HG02938 (cell line): ENCODE results near the gene EPS8L2.
"Not testable (repeated sequence)": the region's sequence is repeated elsewhere in the genome, so short reads cannot be mapped to it uniquely, and the experiment has no call there.

ENCODE experiments used
- ATAC-seq: cut with Tn5 transposase; IDR thresholded peaks from one replicate; pipeline ENCODE4 v1.9.1; 2021; ENCODE audit warnings: mild to moderate bottlenecking, moderate library complexity; ENCODE audit not compliant: unreplicated experiment

The EPS8L2 gene

GRCh38 chr11:689625-690024 is 16.4 kb upstream of the EPS8L2 start:
- no peak for ATAC-seq

DNA sequence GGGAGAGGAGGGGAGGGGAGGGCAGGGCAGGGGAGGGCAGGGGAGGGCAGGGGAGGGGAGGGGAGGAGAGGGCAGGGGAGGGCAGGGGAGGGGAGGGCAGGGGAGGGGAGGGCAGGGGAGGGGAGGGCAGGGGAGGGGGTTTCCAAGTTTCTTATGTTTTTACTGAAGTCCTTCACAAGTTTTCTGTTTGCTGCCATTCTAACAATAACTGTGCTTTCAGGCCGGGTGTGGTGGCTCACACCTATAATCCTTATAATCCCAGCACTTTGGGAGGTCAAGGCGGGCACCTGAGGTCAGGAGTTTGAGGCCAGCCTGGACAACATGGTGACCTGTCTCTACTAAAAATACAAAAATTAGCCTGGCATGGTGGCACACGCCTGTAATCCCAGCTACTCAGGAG is 15.8 kb upstream of the EPS8L2 start:
- not testable (repeated sequence) for ATAC-seq

- no peak for ATAC-seq
Measured at GRCh38 chr11:690738-691633, 15.0 kb upstream of the EPS8L2 start.

DNA sequence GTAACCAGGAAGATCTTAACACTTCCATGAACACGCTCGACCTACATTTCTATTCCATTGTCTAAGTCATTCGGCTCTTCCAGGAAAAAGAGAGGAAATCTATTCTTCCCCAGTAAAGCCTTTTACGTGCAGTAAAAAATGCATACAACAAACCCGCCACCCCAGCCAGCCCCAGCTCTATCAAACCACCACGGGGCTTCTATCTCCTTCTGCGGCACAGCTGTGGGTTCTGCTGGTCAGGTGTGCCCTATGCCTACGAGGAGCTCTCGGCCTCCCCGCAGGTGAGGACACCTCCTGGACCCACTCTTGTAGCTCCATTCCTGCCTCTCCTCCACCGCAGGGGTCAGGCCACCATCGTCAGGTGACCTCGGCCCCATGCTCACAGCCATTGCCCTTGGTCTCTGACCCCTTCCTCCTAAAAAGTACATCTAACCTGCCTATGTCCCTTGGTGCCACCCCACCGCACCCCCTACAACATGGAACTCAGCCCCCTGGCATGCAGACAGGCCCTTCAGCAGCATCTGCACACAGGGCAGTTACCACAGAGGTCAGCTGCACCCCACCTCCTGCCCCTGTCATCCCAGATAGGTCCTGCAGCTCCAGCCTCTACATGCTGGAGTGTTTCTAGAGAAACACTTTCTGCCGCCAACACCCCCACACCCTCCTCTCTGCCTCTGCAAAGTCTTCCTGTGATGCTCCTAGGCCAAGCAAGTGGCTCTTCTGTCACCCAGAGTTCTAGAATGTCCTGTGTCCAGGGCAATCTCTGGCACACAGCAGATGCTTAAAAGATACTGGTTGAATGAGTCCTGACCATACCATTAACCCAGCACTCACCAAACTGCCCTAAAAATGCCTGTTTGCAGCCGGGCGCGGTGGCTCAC is 14.1 kb upstream of the EPS8L2 start:
- no peak for ATAC-seq

DNA sequence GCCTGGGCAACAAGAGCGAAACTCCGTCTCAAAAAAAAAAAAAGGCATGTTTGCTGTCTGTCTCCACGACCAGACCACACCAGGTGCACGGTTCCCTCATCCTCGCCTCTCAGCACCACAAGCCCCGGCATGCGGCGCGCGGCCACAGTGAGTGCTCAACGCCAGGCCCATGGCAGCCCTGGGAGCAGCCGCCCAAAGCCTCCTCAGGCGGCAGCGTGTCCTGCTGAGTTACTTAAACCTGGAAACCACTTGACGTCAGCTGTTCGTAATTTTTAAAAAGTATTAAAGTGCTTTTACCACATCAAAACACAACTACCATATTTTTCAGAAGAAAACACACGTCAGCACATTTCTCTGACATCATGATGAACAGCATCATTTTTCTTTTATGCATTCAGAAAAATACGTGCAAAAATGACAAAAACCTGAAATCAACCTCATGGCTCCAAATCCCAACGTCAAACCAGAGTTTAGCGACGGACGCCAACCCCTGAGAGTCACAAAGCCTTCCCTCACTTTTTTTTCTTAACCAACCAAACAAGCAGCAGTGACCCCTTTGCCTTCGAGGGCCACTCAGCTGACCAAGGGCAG is 13.1 kb upstream of the EPS8L2 start:
- ATAC-seq, result no peak

DNA sequence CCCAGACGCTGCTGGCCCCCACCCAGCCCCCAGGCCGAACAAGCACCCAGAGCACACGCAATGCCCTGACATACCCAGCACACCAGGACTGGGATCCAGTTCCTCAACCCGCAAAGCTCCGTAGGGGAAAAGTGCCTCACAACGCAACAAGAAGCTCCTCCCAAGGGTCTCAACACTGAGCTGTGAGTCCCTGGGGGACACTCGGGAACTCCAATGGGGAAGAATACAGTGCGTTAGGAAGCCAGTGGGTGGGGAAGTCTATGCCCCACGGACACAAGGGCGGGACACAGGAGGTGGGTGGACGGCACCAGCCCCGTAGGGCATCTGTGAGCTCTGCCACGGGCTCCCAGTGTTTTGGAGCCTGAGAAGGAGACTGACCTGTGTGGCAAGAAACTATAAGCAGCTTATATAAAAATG is 12.6 kb upstream of the EPS8L2 start:
- no peak for ATAC-seq

DNA sequence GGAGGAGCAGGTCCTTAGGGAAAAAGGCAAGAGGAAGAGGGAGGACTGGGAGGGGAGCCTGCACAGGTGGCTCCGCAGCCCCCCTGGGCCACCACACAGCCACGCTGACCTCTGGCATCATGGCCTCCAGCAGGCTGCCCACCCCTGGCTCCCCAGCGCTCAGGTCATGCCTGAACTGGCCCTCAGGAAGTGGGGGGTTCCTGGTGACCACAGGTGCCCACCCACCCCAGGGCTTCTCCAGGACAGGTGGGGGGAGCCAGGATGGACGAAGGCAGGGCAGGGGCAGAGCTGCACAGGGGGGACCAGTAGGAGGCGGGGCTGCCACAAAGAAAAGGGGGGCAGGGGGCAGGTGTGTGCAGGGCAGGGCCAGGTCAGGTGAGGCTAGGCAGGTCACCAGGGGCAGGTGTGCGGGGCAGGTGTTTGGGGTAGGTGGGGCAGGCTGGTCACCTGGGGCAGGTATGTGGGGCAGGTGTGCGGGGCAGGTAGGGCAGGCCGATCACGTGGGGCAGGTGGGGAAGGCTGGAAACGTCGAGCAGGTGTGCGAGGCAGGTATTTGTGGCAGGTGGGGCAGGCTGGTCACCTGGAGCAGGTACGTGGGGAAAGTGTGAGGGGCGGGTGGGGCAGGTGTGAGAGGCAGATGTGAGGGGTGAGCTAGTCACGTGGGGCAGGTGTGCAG is 12.0 kb upstream of the EPS8L2 start:
- ATAC-seq, result no peak

DNA sequence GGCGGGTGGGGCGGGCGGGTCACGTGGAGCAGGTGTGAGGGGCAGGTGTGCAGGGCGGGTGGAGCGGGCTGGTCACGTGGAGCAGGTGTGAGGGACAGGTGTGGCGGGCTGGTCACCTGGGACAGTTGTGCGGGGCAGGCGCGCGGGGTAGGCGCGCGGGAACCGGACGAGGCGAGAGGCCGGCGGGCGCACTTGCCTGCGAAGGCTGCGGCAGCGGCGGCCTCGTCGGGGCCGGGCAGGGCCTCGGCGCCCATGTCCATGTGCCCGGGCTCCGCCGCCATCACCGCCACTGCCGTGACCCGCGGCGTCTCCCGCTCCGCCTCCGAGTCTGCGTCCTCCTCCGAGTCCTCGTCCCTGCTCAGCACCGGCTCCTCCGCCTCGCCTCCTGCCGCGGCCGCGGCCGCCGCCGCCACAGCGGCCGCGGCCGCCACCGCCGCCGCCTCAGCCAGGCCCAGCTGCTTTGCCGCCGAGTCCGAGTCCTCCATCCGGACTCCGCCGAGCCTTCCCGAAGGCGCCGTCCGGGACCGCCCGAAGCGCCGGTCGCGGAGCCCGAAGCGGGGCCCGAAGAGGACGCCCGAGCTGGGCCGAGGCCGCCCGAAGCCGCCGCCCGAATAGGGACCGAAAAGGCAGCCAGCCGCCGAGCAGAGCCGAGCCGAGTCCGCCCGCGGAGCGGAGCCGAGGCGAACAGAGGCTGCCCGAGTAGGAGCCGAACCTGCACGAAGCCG is 11.3 kb upstream of the EPS8L2 start, which contains the start of gene DEAF1:
Gene DEAF1, minus strand, starts transcription at position 660 of the 725 bp plus-strand sequence. Its CDS starts 175 bp downstream, at position 485.
- no peak for ATAC-seq

DNA sequence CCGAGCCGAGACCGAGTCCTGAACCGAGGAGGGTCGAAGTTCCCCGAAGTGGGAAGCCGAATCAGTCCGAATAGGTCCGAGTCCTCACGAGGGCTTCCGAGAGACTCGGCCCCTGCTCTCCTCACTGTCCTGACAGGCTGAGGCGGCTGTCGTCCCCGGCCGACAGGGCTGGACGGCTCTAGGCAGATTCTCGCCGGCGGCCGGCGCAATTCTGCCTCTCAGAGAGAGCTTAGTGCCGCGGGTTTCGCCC is 10.8 kb upstream of the EPS8L2 start:
- peak; percentile 78 for ATAC-seq

DNA sequence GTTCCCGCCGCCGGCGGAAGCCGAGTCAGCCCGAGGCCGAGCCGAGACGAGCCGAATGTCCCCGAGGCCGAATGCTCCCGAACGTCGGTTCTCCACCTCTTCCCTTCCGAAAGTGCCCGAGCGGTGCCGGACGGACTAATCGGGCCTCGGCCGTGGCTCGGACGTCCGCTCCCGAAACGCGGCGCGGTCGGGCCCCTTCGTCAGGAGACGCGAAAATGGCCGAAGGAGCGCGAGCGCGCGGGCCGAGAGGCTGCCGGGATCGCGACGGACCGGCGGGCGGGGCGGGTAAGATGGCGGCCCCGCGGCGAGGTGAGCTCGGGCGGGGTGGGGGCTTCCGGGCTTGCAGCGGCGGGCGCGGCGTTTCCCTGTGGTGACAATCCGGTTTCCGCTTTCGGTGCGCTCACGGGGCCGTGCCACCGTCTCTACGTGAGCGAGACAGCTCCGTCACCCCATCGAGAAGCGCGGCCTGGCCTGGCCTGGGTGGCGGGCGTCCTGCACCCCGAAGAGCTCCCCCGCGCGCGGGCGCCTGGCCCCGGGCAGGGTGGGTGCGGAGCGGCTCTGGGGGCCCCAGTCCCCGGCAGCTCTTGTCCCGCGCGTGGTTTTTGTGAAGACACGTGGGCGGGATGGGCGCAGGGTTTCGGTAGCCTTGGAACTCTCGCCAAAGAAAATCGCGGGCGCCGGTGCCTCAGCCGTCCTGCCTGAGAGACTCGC is 10.3 kb upstream of the EPS8L2 start, which contains the start of gene TMEM80:
Gene TMEM80, plus strand, starts transcription at position 279 of the 711 bp plus-strand sequence. Its CDS starts 12 bp downstream, at position 291.
- ATAC-seq, result peak; percentile 74

DNA sequence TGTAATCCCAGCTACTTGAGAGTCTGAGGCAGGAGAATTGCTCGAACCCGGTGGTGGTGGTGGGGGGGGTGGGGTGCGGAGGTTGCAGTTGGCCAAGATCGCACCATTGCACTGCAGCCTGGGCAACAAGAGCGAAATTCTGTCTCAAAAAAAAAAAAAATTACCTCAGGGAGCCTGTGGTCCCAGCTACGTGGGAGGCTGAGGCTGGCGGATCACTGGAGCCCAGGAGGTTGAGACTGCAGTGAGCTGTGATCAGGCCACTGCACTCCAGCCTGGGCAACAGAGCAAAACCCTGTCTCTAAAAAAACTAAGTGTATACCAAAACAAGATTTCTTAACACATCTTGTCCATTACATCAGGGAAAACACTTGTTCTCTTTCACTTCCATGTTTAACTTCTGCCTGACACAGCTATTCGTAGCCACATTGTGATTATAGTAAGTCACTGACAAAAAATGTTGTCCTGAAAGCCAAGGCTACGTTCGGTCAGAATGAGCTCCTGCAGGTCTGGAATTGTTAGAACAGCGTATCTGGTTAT is 9.0 kb upstream of the EPS8L2 start:
- no peak for ATAC-seq

- ATAC-seq, result no peak
Measured at GRCh38 chr11:697811-698311, 8.2 kb upstream of the EPS8L2 start.

DNA sequence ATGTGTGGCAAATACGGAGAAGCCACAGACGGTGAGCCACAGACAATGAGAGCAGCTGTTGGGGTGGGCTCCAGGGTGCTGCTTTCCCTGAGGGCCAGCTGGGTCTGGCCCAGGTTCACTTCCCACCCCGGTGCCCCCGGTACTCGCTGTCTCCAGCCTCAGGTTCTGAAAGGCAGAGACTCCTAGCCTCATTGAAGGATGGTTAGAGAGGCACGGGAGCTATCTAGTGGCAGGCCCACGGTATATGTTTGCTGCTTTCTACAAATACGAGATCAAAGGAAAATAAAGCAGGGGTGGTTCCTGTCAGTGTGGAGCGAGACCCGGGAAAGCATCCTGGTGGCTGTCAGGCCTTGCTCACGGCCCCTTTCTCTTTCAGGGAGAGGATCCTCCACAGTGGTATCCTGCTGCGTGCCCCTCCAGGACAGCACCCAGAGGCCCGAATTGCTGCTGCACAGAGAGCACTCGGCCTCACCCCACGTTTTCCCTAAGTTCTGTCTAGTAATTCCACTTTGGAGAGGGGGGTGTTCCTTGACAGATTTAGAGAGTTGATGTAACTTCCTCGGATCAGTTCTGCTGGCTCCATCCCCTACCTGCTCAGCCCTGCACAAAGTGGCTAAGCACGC is 7.4 kb upstream of the EPS8L2 start:
- no peak for ATAC-seq

- no peak for ATAC-seq
Measured at GRCh38 chr11:699116-699508, 6.9 kb upstream of the EPS8L2 start.

- no peak for ATAC-seq
Measured at GRCh38 chr11:699753-700152, 6.3 kb upstream of the EPS8L2 start.

GRCh38 chr11:701741-702461 is 4.1 kb upstream of the EPS8L2 start:
- ATAC-seq, result no peak

GRCh38 chr11:702462-703461 is 3.3 kb upstream of the EPS8L2 start:
- no peak for ATAC-seq
